Right ventricle myocardium superior (tissue), 1 donor: Measurements from ENCODE around the gene CD82. TPM values are rescaled to one million over a fixed set of nuclear protein-coding genes. Genes with fewer than 3 reads are reported as not detected.
"Not testable (repeated sequence)": the region's sequence is repeated elsewhere in the genome, so short reads cannot be mapped to it uniquely, and the experiment has no call there.

Experiments
- ATAC-seq: fragments of 200-7000 bp; cut with Tn5 transposase; one replicate; pipeline ENCODE4 v1.9.1; 2020; ENCODE audit warnings: mild to moderate bottlenecking; ENCODE audit not compliant: poor library complexity
- DNase-seq: peaks from one replicate; pipeline ENCODE4 v3.0.0-alpha.2; 2020
- intact Hi-C: fragments of 100-400 bp; cut with DNase I; formaldehyde crosslinking; loops from one replicate; pipeline ENCODE4 v1.11.2; 2022
- total RNA-seq: library from RNA; stranded (reverse); fragmentation: NEBNext Ultra II Directional; extraction: Animal tissue kit (Norgen Biotek cat#: 25700); gene quantifications from one replicate; pipeline ENCODE4 v1.2.1, GENCODE V29; 2021
- donor health status: DM: no; HTN: yes; CAD: no; lungs with severe emphysema.

The CD82 gene
- total RNA-seq, 1 donor from 2014 or later = 54.6 TPM

GRCh38 chr11:44531636-44532035, 33.8 kb upstream of the CD82 start:
- DNase-seq = no peak
- intact Hi-C loops = no loop called here
- ATAC-seq = no peak

DNA sequence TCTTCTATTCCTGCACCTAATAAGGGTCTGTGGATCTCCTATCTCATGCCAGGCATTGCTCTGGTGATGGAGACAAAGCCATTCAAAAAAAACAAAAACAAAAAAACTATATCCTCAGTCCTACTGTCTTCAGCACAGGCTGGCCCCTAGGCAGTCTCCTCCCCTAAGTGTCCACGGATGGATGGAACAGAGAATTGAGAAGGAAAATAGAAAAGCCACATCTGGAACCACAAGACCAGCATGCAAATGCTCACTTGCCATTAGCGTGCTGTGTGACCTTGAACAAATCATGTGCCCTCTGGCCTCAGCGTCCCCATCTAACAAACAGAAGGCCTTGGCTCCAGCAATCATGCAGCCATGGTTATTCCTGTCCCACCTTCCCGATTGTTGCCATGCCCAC, 32.7 kb upstream of the CD82 start:
- intact Hi-C loops = no loop called here
- ATAC-seq (no peak), DNase-seq (no peak)

DNA sequence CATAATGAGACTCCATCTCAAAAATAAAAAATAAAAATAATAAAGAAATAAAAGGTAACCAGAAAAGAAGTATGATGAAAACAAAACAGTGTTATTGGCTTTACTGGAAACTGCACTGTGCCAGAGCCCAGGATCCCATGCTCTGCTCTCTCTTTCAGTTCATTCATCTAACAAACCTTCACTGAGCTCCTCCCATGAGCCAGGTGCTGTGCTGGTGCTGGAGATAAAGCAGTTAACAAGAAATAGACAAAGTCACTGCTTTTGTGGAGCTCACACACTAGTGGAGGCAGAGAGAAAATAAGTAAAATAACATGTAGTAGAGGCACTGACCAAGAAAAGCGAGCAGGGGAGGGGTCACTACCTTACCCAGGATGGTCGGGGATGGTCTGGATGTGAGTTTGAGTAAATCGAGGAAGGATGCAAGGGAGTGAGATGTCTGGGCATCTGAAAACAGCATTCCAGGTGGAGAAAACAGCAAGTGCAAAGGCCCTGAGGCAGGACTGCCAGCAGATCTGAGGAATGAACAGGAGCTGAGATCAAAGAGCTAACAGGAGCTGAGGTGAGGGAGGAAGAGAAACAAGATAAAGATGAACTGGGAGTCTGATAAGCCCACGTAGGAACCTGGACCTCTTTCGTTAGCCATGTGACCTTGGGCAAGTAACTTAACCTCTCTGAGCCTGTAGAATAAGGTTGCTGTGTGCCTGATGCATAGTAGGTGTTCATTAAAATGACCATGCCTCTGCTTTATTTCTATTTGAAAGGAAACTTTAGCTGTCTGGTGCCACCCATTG, 31.3 kb upstream of the CD82 start:
- ATAC-seq (no peak), DNase-seq (no peak)
- intact Hi-C loops = no loop called here

GRCh38 chr11:44535191-44535980, 30.1 kb upstream of the CD82 start:
- no peak for ATAC-seq

DNA sequence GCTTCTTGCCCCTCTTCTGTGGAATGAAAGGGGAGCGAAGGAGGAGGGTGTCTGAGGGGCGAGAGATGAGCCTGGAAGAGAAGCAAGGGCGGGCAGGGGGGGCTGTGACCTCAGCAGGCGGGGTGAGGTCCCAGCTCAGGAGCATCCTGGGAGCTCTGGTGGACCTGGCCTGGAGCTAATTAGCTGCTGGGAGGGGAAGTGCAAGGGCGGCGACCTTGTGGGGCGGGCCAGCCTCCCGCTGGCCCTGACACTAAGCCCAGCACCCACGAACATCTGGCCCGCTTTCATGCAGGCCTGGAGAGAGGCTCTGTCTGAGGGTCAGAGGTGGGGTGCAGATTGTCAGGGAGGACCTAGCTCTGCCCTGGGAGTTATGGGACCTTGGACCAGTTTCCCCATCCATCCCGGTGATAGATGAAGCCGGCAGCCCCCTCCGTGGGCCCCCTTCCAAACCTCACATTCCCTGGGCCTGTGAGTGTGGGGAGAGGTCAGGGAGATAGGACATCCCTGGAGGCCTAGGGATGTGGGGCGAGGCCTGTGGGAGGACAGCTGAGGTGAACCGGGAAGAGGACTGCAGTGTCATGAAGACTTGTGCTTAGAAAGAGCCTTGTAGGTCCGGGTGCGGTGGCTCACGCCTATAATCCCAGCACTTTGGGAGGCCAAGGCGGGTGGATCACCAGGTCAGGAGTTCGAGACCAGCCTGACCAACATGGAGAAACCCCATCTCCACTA, 28.5 kb upstream of the CD82 start:
- ATAC-seq = peak; percentile 28
- DNase-seq = no peak

More at GRCh38 chr11:44535191-44535980, 30.1 kb upstream of the CD82 start:
- intact Hi-C loops = loop anchor here (5.0 kb wide), 1 partner anchor 403 kb away; no protein-coding TSS in a partner anchor
- no peak for DNase-seq

DNA sequence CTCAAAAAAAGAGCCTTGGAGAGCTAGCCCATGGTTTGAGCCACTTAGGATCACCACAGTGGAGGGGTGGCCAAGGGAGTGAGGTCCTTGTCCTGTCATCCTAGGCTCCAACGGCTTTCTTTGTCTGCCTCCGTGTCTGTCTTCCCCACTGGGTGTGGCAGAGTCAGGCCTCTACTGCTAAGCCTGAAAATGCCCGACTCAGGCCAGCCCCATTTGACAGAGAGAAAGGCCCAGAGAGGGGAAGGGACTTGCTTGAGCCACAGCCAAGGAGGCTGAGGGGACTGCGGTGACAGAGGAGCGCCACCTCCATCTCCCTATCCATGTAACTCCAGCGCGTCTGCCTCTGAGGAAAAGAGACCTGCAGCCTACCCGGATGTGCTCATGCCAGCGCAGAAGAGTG, 27.8 kb upstream of the CD82 start:
- no peak for ATAC-seq
- no peak for DNase-seq
- intact Hi-C loops = loop anchor here (2.0 to 5.0 kb wide), 2 partner anchors 251 to 405 kb away; no protein-coding TSS in a partner anchor

More for the DNA sequence above, 28.5 kb upstream of the CD82 start:
- intact Hi-C loops = loop anchor here (5.0 kb wide), 1 partner anchor 405 kb away; no protein-coding TSS in a partner anchor

DNA sequence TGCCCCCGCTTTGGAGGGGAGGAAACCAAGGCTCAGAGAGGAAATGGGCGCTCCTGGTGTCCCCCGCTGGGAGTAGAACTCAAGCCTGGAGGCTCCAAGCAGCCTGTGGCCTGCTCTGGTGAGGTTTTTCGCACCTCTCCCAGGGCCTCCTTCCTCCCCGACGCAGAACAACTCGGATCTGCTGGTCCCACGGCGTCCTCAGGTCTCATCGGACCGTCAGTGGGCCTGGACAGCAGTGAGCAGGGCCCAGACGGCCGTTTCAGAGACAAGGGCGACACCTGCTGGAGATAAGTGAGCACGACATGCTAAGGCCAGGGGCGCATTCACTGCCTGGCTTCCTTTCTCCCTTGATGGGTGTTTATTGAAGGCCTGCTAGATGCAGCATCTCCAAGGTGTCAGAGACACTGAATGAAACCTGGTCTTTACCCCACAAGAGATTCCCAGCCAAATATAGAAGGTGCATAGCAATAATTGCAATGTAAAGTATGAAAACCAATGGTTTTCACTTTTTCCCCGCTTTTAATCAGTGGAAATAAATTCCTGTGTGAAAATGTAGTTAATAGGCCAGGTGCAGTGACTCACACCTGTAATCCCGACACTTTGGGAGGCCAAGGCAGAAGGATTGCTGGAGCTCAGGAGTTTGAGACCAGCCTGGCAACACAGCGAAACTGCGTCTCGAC, 26.9 kb upstream of the CD82 start:
- peak; percentile 86 for DNase-seq
- peak; percentile 97 for ATAC-seq
- intact Hi-C loops = loop anchor here (2.0 to 5.0 kb wide), 2 partner anchors 252 to 406 kb away; no protein-coding TSS in a partner anchor

DNA sequence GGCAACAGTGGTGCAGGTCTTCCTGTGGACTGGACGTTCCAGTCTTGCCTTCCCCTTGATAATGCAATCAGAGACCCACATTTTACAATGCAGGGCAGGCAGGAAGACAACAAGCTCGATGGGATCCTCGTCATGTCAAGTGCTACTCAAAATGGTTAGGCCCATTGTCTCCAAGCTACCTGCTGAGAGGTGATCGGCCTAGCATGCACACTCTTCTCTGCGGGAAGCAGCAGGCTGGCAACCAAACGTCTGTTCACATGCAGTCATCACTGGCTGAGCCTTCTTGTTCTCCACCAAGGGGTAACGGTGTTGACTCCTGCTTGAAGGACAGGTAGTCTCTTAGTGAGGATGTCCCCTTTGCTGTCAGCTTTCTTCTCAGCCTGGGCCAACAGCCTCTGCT, 25.5 kb upstream of the CD82 start:
- intact Hi-C loops = loop anchor here (2.0 to 5.0 kb wide), 3 partner anchors 253 to 448 kb away; no protein-coding TSS in a partner anchor
- ATAC-seq (no peak), DNase-seq (no peak)

DNA sequence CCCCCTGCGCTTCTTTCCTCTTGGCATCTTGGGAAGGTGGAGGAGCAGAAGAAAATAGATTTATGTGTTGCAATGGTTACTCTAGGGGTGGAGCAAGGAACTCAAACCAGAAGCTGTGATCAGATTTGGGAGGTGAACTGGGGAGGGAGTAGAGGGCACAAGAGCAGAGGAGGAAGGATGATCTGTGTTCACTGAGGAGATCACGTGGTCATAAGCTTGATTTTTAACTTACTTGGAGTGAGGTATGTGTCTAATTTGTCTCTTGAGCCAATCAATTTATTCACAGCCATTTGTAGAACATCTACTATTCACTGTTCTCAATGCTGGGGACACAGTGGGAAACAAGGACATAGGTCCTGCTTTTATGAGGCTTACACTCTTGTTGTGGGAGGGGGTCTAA, 24.8 kb upstream of the CD82 start:
- DNase-seq = no peak
- ATAC-seq = no peak
- intact Hi-C loops = loop anchor here (5.0 kb wide), 1 partner anchor 448 kb away; no protein-coding TSS in a partner anchor

GRCh38 chr11:44542372-44542771, 23.1 kb upstream of the CD82 start:
- ATAC-seq (no peak), DNase-seq (no peak)
- intact Hi-C loops = loop anchor here (5.0 kb wide), 1 partner anchor 450 kb away; no protein-coding TSS in a partner anchor

- intact Hi-C loops, DNase-seq, ATAC-seq: not testable (repeated sequence)
Observed at GRCh38 chr11:44546984-44547383, 18.5 kb upstream of the CD82 start.

GRCh38 chr11:44547534-44547933, 17.9 kb upstream of the CD82 start:
- DNase-seq, intact Hi-C loops, ATAC-seq: not testable (repeated sequence)

- ATAC-seq = no peak
- no peak for DNase-seq
- intact Hi-C loops = no loop called here
Observed at GRCh38 chr11:44548032-44548695, 17.3 kb upstream of the CD82 start.

DNA sequence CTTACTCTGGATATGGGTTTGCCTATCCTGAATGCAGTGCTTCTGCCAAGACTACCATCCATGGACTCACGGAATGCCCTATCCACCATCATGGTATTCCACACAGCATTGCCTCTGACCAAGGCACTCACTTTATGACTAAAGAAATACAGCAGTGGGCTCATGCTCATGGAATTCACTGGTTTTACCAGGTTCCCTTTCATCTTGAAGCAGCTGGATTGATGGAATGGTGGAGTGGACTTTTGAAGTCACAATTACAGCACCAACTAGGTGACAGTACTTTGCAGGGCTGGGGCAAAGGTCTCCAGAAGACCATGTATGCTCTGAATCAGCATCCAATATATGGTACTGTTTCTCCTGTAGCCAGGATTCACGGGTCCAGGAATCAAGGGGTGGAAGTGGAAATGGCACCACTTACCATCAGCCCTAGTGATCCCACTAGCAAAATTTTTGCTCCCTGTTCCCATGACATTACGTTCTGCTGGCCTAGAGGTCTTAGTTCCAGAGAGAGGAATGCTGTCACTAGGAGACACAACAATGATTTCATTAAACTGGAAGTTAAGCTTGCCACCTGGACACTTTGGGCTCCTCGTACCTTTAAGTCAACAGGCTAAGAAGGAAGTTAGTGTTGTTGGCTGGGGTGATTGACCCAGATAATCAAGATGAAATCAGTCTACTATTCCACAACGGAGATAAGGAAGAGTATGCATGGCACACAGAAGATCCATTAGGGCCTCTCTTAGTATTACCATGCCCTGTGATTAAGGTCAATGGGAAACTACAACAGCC, 16.3 kb upstream of the CD82 start:
- not testable (repeated sequence) for DNase-seq

GRCh38 chr11:44550123-44550522, 15.3 kb upstream of the CD82 start:
- DNase-seq = no peak
- intact Hi-C loops = no loop called here

More for the DNA sequence above, 16.3 kb upstream of the CD82 start:
- ATAC-seq, intact Hi-C loops: not testable (repeated sequence)

DNA sequence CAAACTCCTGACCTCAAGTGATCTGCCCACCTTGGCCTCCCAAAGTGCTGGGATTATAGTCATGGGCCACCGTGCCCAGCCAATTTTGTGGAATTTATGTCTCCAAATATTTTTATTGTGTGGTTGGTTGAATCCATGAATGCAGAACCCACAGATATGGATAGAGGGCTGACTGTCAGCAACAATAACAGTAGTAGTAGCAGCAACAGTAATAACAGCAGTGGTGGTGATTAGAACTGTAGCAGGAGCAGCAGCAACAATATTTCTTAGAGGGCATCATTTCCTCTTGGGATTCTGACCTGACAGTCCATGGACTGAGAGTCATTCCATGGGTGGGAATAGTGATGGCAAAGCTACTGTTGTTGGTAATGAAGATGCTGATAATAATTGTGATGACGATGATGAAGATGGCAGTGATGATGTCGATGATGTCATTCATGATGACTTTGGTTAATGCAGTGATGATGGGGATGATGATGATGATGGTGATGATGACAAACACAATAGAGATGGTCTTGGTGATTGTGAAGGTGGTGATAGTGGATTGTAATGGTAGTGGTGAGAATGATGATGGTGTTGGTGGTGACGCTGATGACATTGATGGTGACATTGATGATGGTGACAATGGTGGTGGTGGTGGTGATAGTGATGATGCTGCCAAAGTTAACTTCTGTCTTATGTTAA, 13.9 kb upstream of the CD82 start:
- intact Hi-C loops = no loop called here
- DNase-seq (no peak), ATAC-seq (no peak)

More at GRCh38 chr11:44550123-44550522, 15.3 kb upstream of the CD82 start:
- no peak for ATAC-seq
